ENCODE measurements around the gene PROKR2. TPM values are rescaled to one million over a fixed set of nuclear protein-coding genes. Genes with fewer than 3 reads are reported as not detected.

Gene PROKR2
- total RNA-seq, 1 experiment from 2014 or later = not detected

DNA sequence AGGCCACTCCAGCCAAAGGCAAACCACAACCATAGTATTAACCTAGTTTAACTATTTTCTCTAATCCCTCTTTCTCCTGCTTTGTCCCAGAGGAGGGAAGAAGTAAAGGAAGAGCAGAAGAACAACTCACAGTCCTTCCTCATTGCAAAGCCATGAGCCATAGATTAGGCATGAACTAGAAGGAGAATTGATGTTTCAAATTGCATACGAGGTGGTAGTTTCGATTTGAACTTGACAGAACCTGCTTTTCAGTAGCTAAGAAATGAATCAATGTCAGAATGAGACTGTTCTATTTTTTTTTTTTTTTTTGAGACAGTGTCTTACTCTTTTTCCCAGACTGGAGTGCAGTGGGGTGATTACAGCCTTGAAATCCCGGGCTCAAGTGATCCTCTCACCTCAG is 48.3 kb downstream of the PROKR2 start:
- no peaks in the 10 kb centered on the region for H3K9me3 ChIP-seq (ENCODE audit: low read length)
- no peaks in the 10 kb centered on the region for H3K4me1 ChIP-seq (ENCODE audit: insufficient read depth, low read length)
- TF ChIP-seq EZH2phosphoT487 (IDR thresholded peaks at IDR 0.05; ENCODE audit: borderline replicate concordance, low read length) (no peak), EZH2 (IDR thresholded peaks at IDR 0.05; ENCODE audit: low read length, unreplicated experiment) (no peak)
- TF ChIP-seq, protein P1, sequence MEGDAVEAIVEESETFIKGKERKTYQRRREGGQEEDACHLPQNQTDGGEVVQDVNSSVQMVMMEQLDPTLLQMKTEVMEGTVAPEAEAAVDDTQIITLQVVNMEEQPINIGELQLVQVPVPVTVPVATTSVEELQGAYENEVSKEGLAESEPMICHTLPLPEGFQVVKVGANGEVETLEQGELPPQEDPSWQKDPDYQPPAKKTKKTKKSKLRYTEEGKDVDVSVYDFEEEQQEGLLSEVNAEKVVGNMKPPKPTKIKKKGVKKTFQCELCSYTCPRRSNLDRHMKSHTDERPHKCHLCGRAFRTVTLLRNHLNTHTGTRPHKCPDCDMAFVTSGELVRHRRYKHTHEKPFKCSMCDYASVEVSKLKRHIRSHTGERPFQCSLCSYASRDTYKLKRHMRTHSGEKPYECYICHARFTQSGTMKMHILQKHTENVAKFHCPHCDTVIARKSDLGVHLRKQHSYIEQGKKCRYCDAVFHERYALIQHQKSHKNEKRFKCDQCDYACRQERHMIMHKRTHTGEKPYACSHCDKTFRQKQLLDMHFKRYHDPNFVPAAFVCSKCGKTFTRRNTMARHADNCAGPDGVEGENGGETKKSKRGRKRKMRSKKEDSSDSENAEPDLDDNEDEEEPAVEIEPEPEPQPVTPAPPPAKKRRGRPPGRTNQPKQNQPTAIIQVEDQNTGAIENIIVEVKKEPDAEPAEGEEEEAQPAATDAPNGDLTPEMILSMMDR (conservative IDR thresholded peaks at IDR 0.05; ENCODE audit: low read depth, low read length) = no peak
- no peaks in the 10 kb centered on the region for H3K36me3 ChIP-seq (ENCODE audit: low read depth, low read length)
- DNase-seq (peak; percentile 7), ATAC-seq (no peak)
- intact Hi-C loops (cut with micrococcal nuclease) = no loop called here
- no peaks in the 10 kb centered on the region for H4K20me1 ChIP-seq (ENCODE audit: low read length)
- H3K27me3 ChIP-seq (ENCODE audit: low read length) = peaks cover 99% of the 10 kb centered on the region
- H2AFZ ChIP-seq (ENCODE audit: low read length) = no peak overlapping the region
- H3K9ac ChIP-seq (ENCODE audit: low read length) = no peak overlapping the region
- no peak overlapping the region for H3K4me3 ChIP-seq (ENCODE audit: low read length)
- no peaks in the 10 kb centered on the region for H3K9me2 ChIP-seq (replicated peaks; ENCODE audit: low read length)
- H3F3A ChIP-seq (ENCODE audit: low read length, unreplicated experiment) = no peaks in the 10 kb centered on the region
- no peaks in the 10 kb centered on the region for H3K79me2 ChIP-seq (ENCODE audit: low read length)
- ChIA-PET CTCF (no interaction called here), POLR2A (ENCODE audit: unreplicated experiment) (no interaction called here)
- BruUV-seq (replicated peaks) = no TSS peak
- H3K27ac ChIP-seq (ENCODE audit: low read length) = no peak overlapping the region
- no peak overlapping the region; the same call in 1 of the 2 replicates for H3K4me2 ChIP-seq (ENCODE audit: low read length)

DNA sequence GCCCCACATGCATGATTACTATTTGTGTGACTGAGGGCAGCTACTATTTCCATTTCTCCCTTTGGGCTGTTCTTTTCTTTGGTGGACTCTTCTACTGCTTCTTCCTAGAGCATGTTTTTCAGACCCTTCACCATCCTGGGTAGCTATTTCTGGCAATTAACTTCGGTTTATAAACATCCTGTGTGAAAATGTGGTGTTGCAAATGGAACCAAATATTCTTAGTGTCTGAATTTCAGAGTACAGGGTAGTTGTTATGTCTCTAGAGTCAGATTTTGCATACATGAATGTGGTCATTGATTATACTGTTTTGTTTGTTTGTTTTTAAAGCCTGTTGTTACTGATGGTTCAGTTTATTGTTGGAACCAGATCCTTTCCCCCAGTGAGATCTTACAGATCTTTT is 49.7 kb downstream of the PROKR2 start:
- no peak for ATAC-seq
- Histone ChIP-seq H3K36me3 (ENCODE audit: low read depth, low read length) (no peaks in the 10 kb centered on the region), H3K4me3 (ENCODE audit: low read length) (no peak overlapping the region), H3K4me2 (ENCODE audit: low read length) (no peak overlapping the region), H3K9me2 (replicated peaks; ENCODE audit: low read length) (no peaks in the 10 kb centered on the region), H3F3A (ENCODE audit: low read length, unreplicated experiment) (no peaks in the 10 kb centered on the region), H3K27ac (ENCODE audit: low read length) (no peak overlapping the region), H3K4me1 (ENCODE audit: insufficient read depth, low read length) (no peaks in the 10 kb centered on the region), H2AFZ (ENCODE audit: low read length) (no peak overlapping the region), H3K9ac (ENCODE audit: low read length) (no peak overlapping the region), H3K27me3 (ENCODE audit: low read length) (peaks cover 98% of the 10 kb centered on the region), H3K79me2 (ENCODE audit: low read length) (no peaks in the 10 kb centered on the region), H3K9me3 (ENCODE audit: low read length) (no peaks in the 10 kb centered on the region), H4K20me1 (ENCODE audit: low read length) (no peaks in the 10 kb centered on the region)
- POLR2A ChIA-PET (ENCODE audit: unreplicated experiment) = no interaction called here
- CTCF ChIA-PET = no interaction called here
- DNase-seq = no peak
- BruUV-seq (replicated peaks) = no TSS peak
- intact Hi-C loops (cut with micrococcal nuclease) = no loop called here
- TF ChIP-seq, protein P1 (conservative IDR thresholded peaks at IDR 0.05; ENCODE audit: low read depth, low read length) = no peak
- no peak for TF ChIP-seq EZH2phosphoT487 (IDR thresholded peaks at IDR 0.05; ENCODE audit: borderline replicate concordance, low read length)
- no peak for TF ChIP-seq EZH2 (IDR thresholded peaks at IDR 0.05; ENCODE audit: low read length, unreplicated experiment)

Other genes starting within 250 kb of the PROKR2 start
- gene TMEM230, start 203.9 kb downstream of the PROKR2 start, total RNA-seq (2014; rRNA removed) = 108 and 153 TPM in 2 replicates
- gene PCNA, start 197.0 kb downstream of the PROKR2 start, total RNA-seq (2014; rRNA removed) = 254 and 286 TPM in 2 replicates
- 13.2 and 17.1 TPM in 2 replicates for gene CDS2, start 189.9 kb downstream of the PROKR2 start, total RNA-seq (2014; rRNA removed)